B cell (primary cell): ENCODE data around the gene ZNF354C.
"Not testable (repeated sequence)": the region's sequence is repeated elsewhere in the genome, so short reads cannot be mapped to it uniquely, and the experiment has no call there.

Source experiments
- CTCF ChIP-seq: fragments of 200-600 bp; IDR thresholded peaks from one replicate; pipeline ENCODE4 v1.8.0; 2022; ENCODE audit warnings: antibody characterized with exemption, mild to moderate bottlenecking
- EZH2 ChIP-seq: IDR thresholded peaks from 2 replicates; pipeline ENCODE4 v1.6.1; 2012; ENCODE audit warnings: borderline replicate concordance, low read depth, mild to moderate bottlenecking, moderate library complexity, low read length; ENCODE audit not compliant: insufficient read depth, poor library complexity, severe bottlenecking

DNA sequence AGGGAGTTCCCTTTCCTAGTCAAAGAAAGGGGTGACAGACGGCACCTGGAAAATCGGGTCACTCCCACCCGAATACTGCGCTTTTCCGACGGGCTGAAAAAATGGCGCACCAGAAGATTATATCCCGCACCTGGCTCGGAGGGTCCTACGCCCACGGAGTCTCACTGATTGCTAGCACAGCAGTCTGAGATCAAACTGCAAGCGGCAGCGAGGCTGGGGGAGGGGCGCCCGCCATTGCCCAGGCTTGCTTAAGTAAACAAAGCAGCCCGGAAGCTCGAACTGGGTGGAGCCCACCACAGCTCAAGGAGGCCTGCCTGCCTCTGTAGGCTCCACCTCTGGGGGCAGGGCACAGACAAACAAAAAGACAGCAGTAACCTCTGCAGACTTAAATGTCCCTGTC lies 41.1 kb downstream of the ZNF354C start:
- TF ChIP-seq CTCF, EZH2: not testable (repeated sequence)
